ENCODE results near the gene SPDYE11.
"Not testable (repeated sequence)": the region's sequence is repeated elsewhere in the genome, so short reads cannot be mapped to it uniquely, and the experiment has no call there.

GRCh38 chr7:73057811-73058210 is at the start of gene SPDYE11:
- TF ChIP-seq, protein P1, sequence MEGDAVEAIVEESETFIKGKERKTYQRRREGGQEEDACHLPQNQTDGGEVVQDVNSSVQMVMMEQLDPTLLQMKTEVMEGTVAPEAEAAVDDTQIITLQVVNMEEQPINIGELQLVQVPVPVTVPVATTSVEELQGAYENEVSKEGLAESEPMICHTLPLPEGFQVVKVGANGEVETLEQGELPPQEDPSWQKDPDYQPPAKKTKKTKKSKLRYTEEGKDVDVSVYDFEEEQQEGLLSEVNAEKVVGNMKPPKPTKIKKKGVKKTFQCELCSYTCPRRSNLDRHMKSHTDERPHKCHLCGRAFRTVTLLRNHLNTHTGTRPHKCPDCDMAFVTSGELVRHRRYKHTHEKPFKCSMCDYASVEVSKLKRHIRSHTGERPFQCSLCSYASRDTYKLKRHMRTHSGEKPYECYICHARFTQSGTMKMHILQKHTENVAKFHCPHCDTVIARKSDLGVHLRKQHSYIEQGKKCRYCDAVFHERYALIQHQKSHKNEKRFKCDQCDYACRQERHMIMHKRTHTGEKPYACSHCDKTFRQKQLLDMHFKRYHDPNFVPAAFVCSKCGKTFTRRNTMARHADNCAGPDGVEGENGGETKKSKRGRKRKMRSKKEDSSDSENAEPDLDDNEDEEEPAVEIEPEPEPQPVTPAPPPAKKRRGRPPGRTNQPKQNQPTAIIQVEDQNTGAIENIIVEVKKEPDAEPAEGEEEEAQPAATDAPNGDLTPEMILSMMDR (conservative IDR thresholded peaks at IDR 0.05; ENCODE audit: low read depth, low read length) = not testable (repeated sequence)
- TF ChIP-seq EZH2 (IDR thresholded peaks at IDR 0.05; ENCODE audit: low read length, unreplicated experiment); EZH2phosphoT487 (IDR thresholded peaks at IDR 0.05; ENCODE audit: borderline replicate concordance, low read length): not testable (repeated sequence)

Measured in PC-3 (cell line).